SK-N-SH (cell line): ENCODE data around the gene AP2A1.

Experiments used
- CHD2 ChIP-seq: fragments of 150-350 bp; IDR thresholded peaks from 2 replicates; pipeline ENCODE4 v1.6.1; 2018; ENCODE audit warnings: low read length; ENCODE audit not compliant: partially characterized antibody
- EZH2phosphoT487 ChIP-seq: fragments of 200-600 bp; sonication (generic); IDR thresholded peaks from 2 replicates; pipeline ENCODE4 v1.6.1; 2017; ENCODE audit warnings: low read depth, mixed run types, mild to moderate bottlenecking, antibody characterized with exemption, moderate library complexity, borderline replicate concordance
- FOXJ3 ChIP-seq: sonication (generic); formaldehyde crosslinking; IDR thresholded peaks from 2 replicates; pipeline ENCODE4 v1.5.1; 2020; ENCODE audit warnings: mild to moderate bottlenecking, missing genetic modification reagents
- FOXM1 ChIP-seq: IDR thresholded peaks from 2 replicates; pipeline ENCODE4 v1.4.0; 2012; ENCODE audit warnings: low read depth, mild to moderate bottlenecking
- GABPA ChIP-seq: IDR thresholded peaks from 2 replicates; pipeline ENCODE4 v1.4.0; 2012; ENCODE audit warnings: low read depth, mild to moderate bottlenecking
- JUND ChIP-seq: IDR thresholded peaks from 2 replicates; pipeline ENCODE4 v1.4.0; 2012
- MAX ChIP-seq: IDR thresholded peaks from 2 replicates; pipeline ENCODE4 v1.4.0; 2012; ENCODE audit warnings: low read depth
- MXI1 ChIP-seq: IDR thresholded peaks from 2 replicates; pipeline ENCODE4 v1.6.1; 2012; ENCODE audit warnings: mild to moderate bottlenecking, low read depth, low read length, improper control_type of control experiment
- POLR2AphosphoS5 ChIP-seq: IDR thresholded peaks from 2 replicates; pipeline ENCODE4 v1.6.1; 2012; ENCODE audit warnings: low read depth, low read length
- RFX5 ChIP-seq: IDR thresholded peaks from 2 replicates; pipeline ENCODE4 v1.6.1; 2012; ENCODE audit warnings: mild to moderate bottlenecking, improper control_type of control experiment, low read length
- TF ChIP-seq, protein P1 (sequence below): fragments of 200-600 bp; sonication (generic); IDR thresholded peaks from 2 replicates; pipeline ENCODE4 v1.6.1; 2017; ENCODE audit warnings: antibody characterized with exemption, mild to moderate bottlenecking, moderate library complexity

GRCh38 chr19:49746206-49746958, 20.4 kb upstream of the AP2A1 start:
- TF ChIP-seq POLR2AphosphoS5 = no peak
- TF ChIP-seq RFX5 = no peak
- TF ChIP-seq, protein P1, sequence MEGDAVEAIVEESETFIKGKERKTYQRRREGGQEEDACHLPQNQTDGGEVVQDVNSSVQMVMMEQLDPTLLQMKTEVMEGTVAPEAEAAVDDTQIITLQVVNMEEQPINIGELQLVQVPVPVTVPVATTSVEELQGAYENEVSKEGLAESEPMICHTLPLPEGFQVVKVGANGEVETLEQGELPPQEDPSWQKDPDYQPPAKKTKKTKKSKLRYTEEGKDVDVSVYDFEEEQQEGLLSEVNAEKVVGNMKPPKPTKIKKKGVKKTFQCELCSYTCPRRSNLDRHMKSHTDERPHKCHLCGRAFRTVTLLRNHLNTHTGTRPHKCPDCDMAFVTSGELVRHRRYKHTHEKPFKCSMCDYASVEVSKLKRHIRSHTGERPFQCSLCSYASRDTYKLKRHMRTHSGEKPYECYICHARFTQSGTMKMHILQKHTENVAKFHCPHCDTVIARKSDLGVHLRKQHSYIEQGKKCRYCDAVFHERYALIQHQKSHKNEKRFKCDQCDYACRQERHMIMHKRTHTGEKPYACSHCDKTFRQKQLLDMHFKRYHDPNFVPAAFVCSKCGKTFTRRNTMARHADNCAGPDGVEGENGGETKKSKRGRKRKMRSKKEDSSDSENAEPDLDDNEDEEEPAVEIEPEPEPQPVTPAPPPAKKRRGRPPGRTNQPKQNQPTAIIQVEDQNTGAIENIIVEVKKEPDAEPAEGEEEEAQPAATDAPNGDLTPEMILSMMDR = no peak
- TF ChIP-seq JUND = no peak
- TF ChIP-seq MAX = no peak
- TF ChIP-seq MXI1 = no peak
- TF ChIP-seq CHD2 = no peak
- no peak for TF ChIP-seq GABPA
- no peak for TF ChIP-seq FOXJ3 (CRISPR knock-in tag)
- no peak for TF ChIP-seq FOXM1
- no peak for TF ChIP-seq EZH2phosphoT487
